Transverse colon (tissue), 3 donors: ENCODE measurements around the gene ERGIC3.

ENCODE experiments used
- EP300 ChIP-seq: sonication (generic); formaldehyde crosslinking; IDR thresholded peaks from one replicate; pipeline ENCODE4 v1.6.1; 2017; ENCODE audit warnings: antibody characterized with exemption, low read depth
- POLR2A ChIP-seq: fragments of 450-650 bp; IDR thresholded peaks from one replicate; pipeline ENCODE4 v1.6.1; 2016; ENCODE audit warnings: antibody characterized with exemption, mild to moderate bottlenecking, moderate library complexity
- TF ChIP-seq, protein P1 (sequence below), 5 experiments: fragments of 200-600 bp in 3 of 5; fragments of 450-650 bp in 2 of 5; sonication (generic) in 3 of 5; IDR thresholded peaks; 1 replicate in 2 of 5; 2 replicates in 3 of 5; pipeline ENCODE4 v1.5.1; 2016 to 2017; ENCODE audit warnings: antibody characterized with exemption in 5 of 5, inconsistent platforms in 3 of 5, mild to moderate bottlenecking in 2 of 5, moderate library complexity in 1 of 5

DNA sequence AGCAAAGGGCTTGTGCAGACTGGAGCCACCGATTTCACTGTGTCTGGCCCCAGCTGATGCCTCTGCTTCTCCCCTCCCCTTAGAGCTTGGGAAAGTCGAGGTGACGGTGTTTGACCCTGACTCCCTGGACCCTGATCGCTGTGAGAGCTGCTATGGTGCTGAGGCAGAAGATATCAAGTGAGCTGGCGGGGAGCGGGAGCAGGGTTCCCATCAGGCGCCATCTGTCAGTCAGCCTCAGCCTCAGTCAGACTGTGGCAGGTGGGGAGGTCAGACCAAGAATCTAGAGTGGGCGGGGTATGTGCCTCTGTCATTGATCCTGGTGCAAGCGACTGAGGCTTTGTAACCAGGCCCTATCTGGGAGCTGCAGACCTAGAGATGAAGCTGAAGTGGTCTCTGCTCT, 5.5 kb downstream of the ERGIC3 start:
- TF ChIP-seq POLR2A, result no peak
- no peak for TF ChIP-seq EP300
- TF ChIP-seq, protein P1, sequence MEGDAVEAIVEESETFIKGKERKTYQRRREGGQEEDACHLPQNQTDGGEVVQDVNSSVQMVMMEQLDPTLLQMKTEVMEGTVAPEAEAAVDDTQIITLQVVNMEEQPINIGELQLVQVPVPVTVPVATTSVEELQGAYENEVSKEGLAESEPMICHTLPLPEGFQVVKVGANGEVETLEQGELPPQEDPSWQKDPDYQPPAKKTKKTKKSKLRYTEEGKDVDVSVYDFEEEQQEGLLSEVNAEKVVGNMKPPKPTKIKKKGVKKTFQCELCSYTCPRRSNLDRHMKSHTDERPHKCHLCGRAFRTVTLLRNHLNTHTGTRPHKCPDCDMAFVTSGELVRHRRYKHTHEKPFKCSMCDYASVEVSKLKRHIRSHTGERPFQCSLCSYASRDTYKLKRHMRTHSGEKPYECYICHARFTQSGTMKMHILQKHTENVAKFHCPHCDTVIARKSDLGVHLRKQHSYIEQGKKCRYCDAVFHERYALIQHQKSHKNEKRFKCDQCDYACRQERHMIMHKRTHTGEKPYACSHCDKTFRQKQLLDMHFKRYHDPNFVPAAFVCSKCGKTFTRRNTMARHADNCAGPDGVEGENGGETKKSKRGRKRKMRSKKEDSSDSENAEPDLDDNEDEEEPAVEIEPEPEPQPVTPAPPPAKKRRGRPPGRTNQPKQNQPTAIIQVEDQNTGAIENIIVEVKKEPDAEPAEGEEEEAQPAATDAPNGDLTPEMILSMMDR (IDR thresholded peaks at IDR 0.05), result no peak
